GM18511 (cell line): ENCODE measurements around the gene ARHGAP22.

ENCODE experiments used
- ATAC-seq: cut with Tn5 transposase; IDR thresholded peaks from one replicate; pipeline ENCODE4 v1.9.1; 2021; ENCODE audit warnings: mild to moderate bottlenecking, moderate library complexity; ENCODE audit not compliant: unreplicated experiment

Gene ARHGAP22

DNA sequence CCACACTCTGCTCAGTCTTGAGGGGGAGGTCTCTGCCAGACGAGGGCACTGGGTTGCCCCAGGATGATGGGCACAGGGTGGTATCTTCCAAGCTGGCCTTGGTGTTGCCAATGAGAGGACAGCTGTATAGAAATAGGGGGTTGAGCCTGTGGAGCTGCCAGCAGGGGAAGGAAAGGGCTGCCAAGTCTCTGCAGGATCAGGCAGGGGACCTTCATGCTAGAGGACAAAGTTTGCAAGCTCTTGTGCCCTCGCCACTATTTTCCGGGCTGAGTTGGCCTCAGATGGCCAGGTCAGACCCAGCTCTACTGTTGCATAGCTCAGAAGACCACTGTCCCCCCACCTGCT is 68.7 kb downstream of the ARHGAP22 start:
- ATAC-seq, result no peak

DNA sequence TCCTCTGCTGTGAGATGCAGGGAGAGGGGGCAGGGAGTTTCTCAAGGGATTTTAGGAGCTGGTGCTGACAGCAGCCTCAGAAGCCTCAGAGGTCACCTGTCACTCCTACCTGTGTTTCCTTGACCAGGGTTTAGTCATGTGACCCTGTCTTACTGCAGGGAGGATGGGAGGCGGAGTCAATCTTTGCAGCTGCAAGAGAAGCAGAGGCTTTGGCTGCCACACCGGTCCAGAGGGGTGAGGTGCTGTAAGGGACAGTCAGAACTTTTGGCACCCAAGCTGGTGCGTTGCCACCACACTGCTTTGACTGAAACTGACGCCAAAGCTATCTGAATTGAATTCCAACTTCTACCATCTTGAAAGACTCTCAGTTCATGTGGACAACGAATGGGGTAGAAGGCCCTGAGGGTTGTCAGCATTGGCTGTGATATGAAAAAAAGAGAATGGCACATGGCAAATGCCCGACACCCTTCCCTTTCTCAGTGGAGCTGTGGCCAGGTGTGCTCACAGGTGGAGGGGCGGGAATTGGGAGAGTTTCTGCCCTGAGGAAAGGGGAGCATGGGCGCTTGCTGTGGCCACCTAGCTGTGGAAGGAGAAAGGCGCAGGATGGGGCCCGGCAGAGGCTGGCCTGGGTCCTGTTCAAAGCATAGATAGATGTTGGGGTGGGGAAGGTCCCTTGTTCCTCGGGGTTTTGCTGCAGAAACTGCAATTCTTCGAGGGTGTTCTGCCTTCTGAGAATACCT is 69.3 kb downstream of the ARHGAP22 start:
- no peak for ATAC-seq

- no peak for ATAC-seq
Measured at GRCh38 chr10:48533951-48534720, 70.7 kb downstream of the ARHGAP22 start.

- no peak for ATAC-seq
Measured at GRCh38 chr10:48533540-48533939, 71.3 kb downstream of the ARHGAP22 start.

GRCh38 chr10:48531486-48531885 is 73.4 kb downstream of the ARHGAP22 start:
- ATAC-seq, result no peak

DNA sequence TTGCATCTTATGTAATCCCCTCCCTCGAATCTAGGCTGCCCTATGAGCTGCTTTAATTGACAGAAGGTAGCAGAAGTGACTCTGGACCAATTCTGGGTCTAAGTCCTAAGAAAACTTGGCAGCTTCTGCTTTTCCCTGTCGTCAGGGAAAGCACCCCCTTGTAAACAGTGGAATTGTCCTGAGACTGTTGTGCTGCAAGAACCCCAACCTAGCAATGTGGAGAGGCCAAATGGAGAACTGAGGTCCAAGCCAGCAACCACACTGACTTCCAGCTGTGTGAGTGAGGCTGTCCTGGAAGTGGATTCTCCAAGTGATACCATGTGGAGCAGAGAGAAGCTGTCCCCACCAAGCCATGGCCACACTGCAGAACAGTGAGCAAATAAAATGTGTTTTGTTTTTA is 75.5 kb downstream of the ARHGAP22 start:
- no peak for ATAC-seq

DNA sequence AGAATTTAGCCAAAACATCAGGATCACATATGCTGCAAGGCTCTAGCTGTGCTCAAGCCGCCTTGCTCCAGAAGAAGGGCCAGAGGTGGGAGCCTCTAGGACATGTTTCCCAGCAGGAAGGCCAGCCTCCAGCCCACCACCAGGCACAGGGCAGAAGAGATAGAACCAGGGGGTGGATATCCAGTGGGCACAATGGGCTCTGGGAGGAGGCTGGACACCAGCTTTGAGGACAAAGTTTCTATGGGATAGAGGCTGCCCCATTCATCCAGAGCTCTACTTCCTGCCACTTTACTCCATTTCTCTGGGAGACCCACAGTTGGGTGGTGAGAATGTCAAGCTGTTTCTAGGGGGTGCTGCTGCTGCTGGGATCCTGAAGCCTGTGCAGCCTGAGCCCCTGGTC is 77.1 kb downstream of the ARHGAP22 start:
- ATAC-seq, result no peak

GRCh38 chr10:48526846-48527505 is 77.9 kb downstream of the ARHGAP22 start:
- no peak for ATAC-seq

- ATAC-seq, result no peak
Measured at GRCh38 chr10:48526011-48526821, 78.7 kb downstream of the ARHGAP22 start.

- no peak for ATAC-seq
Measured at GRCh38 chr10:48525113-48525512, 79.8 kb downstream of the ARHGAP22 start.

GRCh38 chr10:48523820-48524758 is 80.8 kb downstream of the ARHGAP22 start:
- no peak for ATAC-seq

GRCh38 chr10:48523212-48523819 is 81.6 kb downstream of the ARHGAP22 start:
- no peak for ATAC-seq

GRCh38 chr10:48522011-48522765 is 82.7 kb downstream of the ARHGAP22 start:
- ATAC-seq, result no peak

GRCh38 chr10:48520594-48520993 is 84.3 kb downstream of the ARHGAP22 start:
- no peak for ATAC-seq

- ATAC-seq, result no peak
Measured at GRCh38 chr10:48520184-48520506, 84.7 kb downstream of the ARHGAP22 start.

GRCh38 chr10:48519481-48520183 is 85.2 kb downstream of the ARHGAP22 start:
- ATAC-seq, result no peak

DNA sequence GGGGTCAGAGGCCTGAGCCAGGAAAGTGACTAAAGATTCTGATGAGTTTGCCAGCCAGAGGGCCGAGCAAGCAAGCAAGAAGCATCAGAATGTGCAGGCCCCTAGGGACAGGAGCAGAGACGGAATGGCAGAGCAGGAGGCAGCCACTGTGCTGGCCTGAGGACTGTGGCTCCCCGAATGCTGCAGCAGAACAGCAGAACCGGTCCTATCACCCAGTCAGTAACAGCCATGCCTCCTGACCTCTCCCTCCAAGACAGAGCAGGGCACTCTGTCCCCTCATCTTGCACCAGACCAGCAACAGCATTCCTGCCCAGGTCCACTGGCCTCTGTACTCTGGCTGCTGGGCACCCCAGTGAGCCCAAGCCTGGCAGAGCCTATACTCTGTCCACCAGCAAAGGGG is 85.9 kb downstream of the ARHGAP22 start:
- no peak for ATAC-seq
